B cell (primary cell): ENCODE measurements around the gene CD6. TPM values are rescaled to one million over a fixed set of nuclear protein-coding genes. Genes with fewer than 3 reads are reported as not detected.

Experiments used
- ATAC-seq: fragments of 200-7000 bp; cut with Tn5 transposase; one replicate; pipeline ENCODE4 v1.10.0; 2021; ENCODE audit warnings: low read depth, mild to moderate bottlenecking, moderate number of reproducible peaks, moderate library complexity
- CTCF ChIA-PET: fragments of 350-600 bp; sonication (Branson Sonifier 250); formaldehyde crosslinking; loops from one replicate; lab custom pipeline; 2021; ENCODE audit warnings: antibody characterized with exemption, inconsistent platforms; lab: Charles Lee
- POLR2A ChIA-PET: fragments of 350-600 bp; sonication (Branson Sonifier 250); formaldehyde crosslinking; loops from one replicate; lab custom pipeline; 2021; ENCODE audit warnings: antibody characterized with exemption; lab: Charles Lee
- DNase-seq: peaks from one replicate; pipeline ENCODE4 v3.0.0; 2013
- H2AFZ ChIP-seq: 2 replicates; pipeline ENCODE4 v1.6.1; 2012; ENCODE audit warnings: mild to moderate bottlenecking, low read depth, low read length; ENCODE audit not compliant: insufficient read depth, poor library complexity, severe bottlenecking
- H3K27ac ChIP-seq, 2 donors: 1 replicate in 1 of 2; 2 replicates in 1 of 2; pipeline ENCODE4 v1.5.1; 2012 to 2013; ENCODE audit warnings: low read length in 2 of 2, mild to moderate bottlenecking in 2 of 2, moderate library complexity in 1 of 2
- H3K27me3 ChIP-seq, 4 experiments: fragments of 200-600 bp in 1 of 4; sonication (generic) in 1 of 4; replicated peaks in 1 of 4; 1 replicate in 2 of 4; 2 replicates in 2 of 4; pipeline versions ENCODE4 v1.6.1 to v1.7.0; 2013 to 2016; ENCODE audit warnings: low read length in 3 of 4, mild to moderate bottlenecking in 2 of 4, mixed read lengths in 1 of 4, moderate library complexity in 1 of 4; ENCODE audit not compliant: insufficient read depth in 4 of 4, control insufficient read depth in 3 of 4; ENCODE audit errors: control extremely low read depth in 1 of 4
- H3K36me3 ChIP-seq, 2 experiments: replicated peaks in 1 of 2; 1 replicate in 1 of 2; 2 replicates in 1 of 2; pipeline versions ENCODE4 v1.6.1 to v1.7.1; 2013; ENCODE audit warnings: low read length in 1 of 2; ENCODE audit not compliant: insufficient read depth in 2 of 2, control insufficient read depth in 1 of 2; ENCODE audit errors: control extremely low read depth in 1 of 2, extremely low read depth in 1 of 2
- H3K4me1 ChIP-seq, 2 donors: fragments of 200-600 bp in 1 of 2; sonication (generic) in 1 of 2; 1 replicate in 1 of 2; 2 replicates in 1 of 2; pipeline versions ENCODE4 v1.5.1 to v1.6.1; 2013 to 2017; ENCODE audit warnings: low read length in 2 of 2; ENCODE audit not compliant: control insufficient read depth in 2 of 2, insufficient read depth in 2 of 2
- H3K4me2 ChIP-seq: replicated peaks from 2 replicates; pipeline ENCODE3; 2012; ENCODE audit warnings: mild to moderate bottlenecking, low read depth, low read length; ENCODE audit not compliant: poor library complexity, severe bottlenecking
- H3K4me3 ChIP-seq, 5 experiments: fragments of 200-600 bp in 1 of 5; sonication (generic) in 1 of 5; 1 replicate in 3 of 5; 2 replicates in 2 of 5; pipeline versions ENCODE4 v1.5.1 to v1.7.0; 2011 to 2016; ENCODE audit warnings: low read length in 4 of 5, mild to moderate bottlenecking in 4 of 5, low read depth in 2 of 5, control low read depth in 1 of 5, moderate library complexity in 1 of 5; ENCODE audit not compliant: insufficient read depth in 1 of 5; ENCODE audit errors: control extremely low read depth in 1 of 5, extremely low read depth in 1 of 5
- H3K79me2 ChIP-seq: fragments of 200-600 bp; sonication (generic); one replicate; pipeline ENCODE4 v1.6.0; 2016; ENCODE audit warnings: low read length; ENCODE audit not compliant: control insufficient read depth, insufficient read depth
- H3K9ac ChIP-seq: fragments of 200-600 bp; sonication (generic); 2 replicates; pipeline ENCODE4 v1.6.1; 2017; ENCODE audit warnings: mild to moderate bottlenecking, low read length, moderate library complexity
- H3K9me3 ChIP-seq, 3 donors: one replicate each; pipeline versions ENCODE4 v1.6.1 to v1.7.1; 2013; ENCODE audit warnings: low read length in 2 of 3; ENCODE audit not compliant: control insufficient read depth in 2 of 3, insufficient read depth in 1 of 3; ENCODE audit errors: control extremely low read depth in 1 of 3
- H4K20me1 ChIP-seq: 2 replicates; pipeline ENCODE4 v1.6.0; 2012; ENCODE audit warnings: mild to moderate bottlenecking, low read length; ENCODE audit not compliant: insufficient read depth, control insufficient read depth, poor library complexity, severe bottlenecking
- H3K27ac Mint-ChIP-seq: one replicate; pipeline ENCODE4 v1.8.0; 2021; ENCODE audit warnings: mixed read lengths
- H3K27me3 Mint-ChIP-seq: one replicate; pipeline ENCODE4 v1.8.0; 2021; ENCODE audit warnings: mixed read lengths
- H3K4me1 Mint-ChIP-seq: one replicate; pipeline ENCODE4 v1.8.0; 2021; ENCODE audit warnings: mixed read lengths
- H3K4me3 Mint-ChIP-seq: one replicate; pipeline ENCODE4 v1.8.0; 2021; ENCODE audit warnings: mixed read lengths
- H3K9me3 Mint-ChIP-seq: one replicate; pipeline ENCODE4 v1.8.0; 2022; ENCODE audit warnings: mixed read lengths; ENCODE audit not compliant: insufficient read depth
- EZH2 ChIP-seq: IDR thresholded peaks from 2 replicates; pipeline ENCODE4 v1.6.1; 2012; ENCODE audit warnings: borderline replicate concordance, low read depth, mild to moderate bottlenecking, moderate library complexity, low read length; ENCODE audit not compliant: insufficient read depth, poor library complexity, severe bottlenecking
- WGBS: methylation state at CpG from one replicate; pipeline ENCODE4 v1.1.5; 2013; ENCODE audit warnings: missing lambda C conversion rate; ENCODE audit not compliant: insufficient coverage; 5-methylcytosine and 5-hydroxymethylcytosine counted together
- intact Hi-C: fragments of 100-400 bp; cut with micrococcal nuclease; formaldehyde crosslinking; loops from one replicate; pipeline ENCODE4 v1.10.0; 2022
- polyA plus RNA-seq: library from polyadenylated mRNA; depleted of rRNA; stranded (reverse); fragments of >200 nt; gene quantifications from 2 replicates; pipeline ENCODE4 v1.2.3, GENCODE V29; 2012
- small RNA-seq: library from RNA; depleted of rRNA; stranded (forward); fragments of <200 nt; gene quantifications from one replicate; pipeline ENCODE3, GENCODE V24; 2012; ENCODE audit warnings: low replicate concordance, low read depth; ENCODE audit not compliant: insufficient read length
- total RNA-seq, 2 donors: library from RNA; stranded (reverse); fragments of 120-200 nt in 1 of 2; gene quantifications; 1 replicate in 1 of 2; 2 replicates in 1 of 2; pipeline versions ENCODE4 v1.2.3 to v1.2.4, GENCODE V29; 2013 to 2022
- TF ChIP-seq, protein P1 (sequence below): fragments of 200-600 bp; IDR thresholded peaks from one replicate; pipeline ENCODE4 v1.8.0; 2022; ENCODE audit warnings: antibody characterized with exemption, mild to moderate bottlenecking

Gene CD6
- total and polyA plus RNA-seq, 2 donors (not counting 1 experiment from before 2014, with no cell fraction given): 9.3 to 13.6 TPM

GRCh38 chr11:61069427-61069826 lies 97.9 kb downstream of the CD6 start:
- Histone ChIP-seq H3K79me2 (no peaks in the 10 kb centered on the region), H3K9ac (no peak overlapping the region), H3K27ac (no peak overlapping the region), H3K4me1 (peaks cover 40 to 49% of the 10 kb centered on the region in 2 donors), H4K20me1 (no peaks in the 10 kb centered on the region), H3K4me3 (no peak overlapping the region), H3K9me3 (peaks cover 2 to 17% (median 6%) of the 10 kb centered on the region in 3 donors), H3K4me2 (no peak overlapping the region), H3K27me3 (no peaks in the 10 kb centered on the region), H2AFZ (no peak overlapping the region), H3K36me3 (no peaks in the 10 kb centered on the region)
- Mint-ChIP-seq H3K27ac (peak overlapping the region; percentile 97), H3K27me3 (no peaks in the 10 kb centered on the region), H3K4me1 (peaks cover 74% of the 10 kb centered on the region), H3K9me3 (no peaks in the 10 kb centered on the region), H3K4me3 (no peak overlapping the region)
- intact Hi-C loops: no loop called here
- 100% methylated on average over 1 of the region's 4 CpGs for WGBS
- no peak for DNase-seq
- ChIA-PET POLR2A (interaction anchor here (0.6 to 1.5 kb wide), 3 partner anchors 8 to 27 kb away, joined by 3 to 4 read pairs (median 3); no protein-coding TSS in a partner anchor), CTCF (interaction anchor here (1.0 to 5.0 kb wide), 7 partner anchors 8 to 155 kb away, joined by 3 to 26 read pairs (median 9); partner anchors contain the start of genes CD6 and TMEM109)
- TF ChIP-seq EZH2: no peak
- TF ChIP-seq, protein P1, sequence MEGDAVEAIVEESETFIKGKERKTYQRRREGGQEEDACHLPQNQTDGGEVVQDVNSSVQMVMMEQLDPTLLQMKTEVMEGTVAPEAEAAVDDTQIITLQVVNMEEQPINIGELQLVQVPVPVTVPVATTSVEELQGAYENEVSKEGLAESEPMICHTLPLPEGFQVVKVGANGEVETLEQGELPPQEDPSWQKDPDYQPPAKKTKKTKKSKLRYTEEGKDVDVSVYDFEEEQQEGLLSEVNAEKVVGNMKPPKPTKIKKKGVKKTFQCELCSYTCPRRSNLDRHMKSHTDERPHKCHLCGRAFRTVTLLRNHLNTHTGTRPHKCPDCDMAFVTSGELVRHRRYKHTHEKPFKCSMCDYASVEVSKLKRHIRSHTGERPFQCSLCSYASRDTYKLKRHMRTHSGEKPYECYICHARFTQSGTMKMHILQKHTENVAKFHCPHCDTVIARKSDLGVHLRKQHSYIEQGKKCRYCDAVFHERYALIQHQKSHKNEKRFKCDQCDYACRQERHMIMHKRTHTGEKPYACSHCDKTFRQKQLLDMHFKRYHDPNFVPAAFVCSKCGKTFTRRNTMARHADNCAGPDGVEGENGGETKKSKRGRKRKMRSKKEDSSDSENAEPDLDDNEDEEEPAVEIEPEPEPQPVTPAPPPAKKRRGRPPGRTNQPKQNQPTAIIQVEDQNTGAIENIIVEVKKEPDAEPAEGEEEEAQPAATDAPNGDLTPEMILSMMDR: no peak
- no peak for ATAC-seq

Small RNA genes within 50 kb of the gene (small RNA-seq; reads per million reads assigned to genes)
- gene RNU6-933P: not detected

Other genes starting within 250 kb of the CD6 start
- gene MS4A18, start 247.0 kb upstream of the CD6 start, total RNA-seq: not detected in 2 replicates
- not detected in 2 replicates for gene MS4A18, start 247.0 kb upstream of the CD6 start, polyA plus RNA-seq
- not detected in 2 replicates for gene MS4A15, start 214.8 kb upstream of the CD6 start, total RNA-seq
- gene MS4A15, start 214.8 kb upstream of the CD6 start, polyA plus RNA-seq: not detected in 2 replicates
- gene MS4A10, start 186.3 kb upstream of the CD6 start, total RNA-seq: not detected in 2 replicates
- gene MS4A10, start 186.3 kb upstream of the CD6 start, polyA plus RNA-seq: not detected in 2 replicates
- 9.5 and 10.5 TPM in 2 replicates for gene CCDC86, start 129.6 kb upstream of the CD6 start, total RNA-seq
- 9.6 and 12.4 TPM in 2 replicates for gene CCDC86, start 129.6 kb upstream of the CD6 start, polyA plus RNA-seq
- gene PTGDR2, start 115.7 kb upstream of the CD6 start, total RNA-seq: 0.27 TPM in 1 of 2 replicates, not detected in the other
- gene PTGDR2, start 115.7 kb upstream of the CD6 start, polyA plus RNA-seq: 0.03 and 0.04 TPM in 2 replicates
- not detected in 2 replicates for gene ZP1, start 104.1 kb upstream of the CD6 start, total RNA-seq
- gene ZP1, start 104.1 kb upstream of the CD6 start, polyA plus RNA-seq: 0.06 TPM in 1 of 2 replicates, not detected in the other
- 80.4 and 89.9 TPM in 2 replicates for gene PRPF19, start 65.1 kb upstream of the CD6 start, total RNA-seq
- 24.3 and 41.8 TPM in 2 replicates for gene PRPF19, start 65.1 kb upstream of the CD6 start, polyA plus RNA-seq
- 81.7 and 99.4 TPM in 2 replicates for gene TMEM109, start 57.5 kb upstream of the CD6 start, total RNA-seq
- gene TMEM109, start 57.5 kb upstream of the CD6 start, polyA plus RNA-seq: 19.3 and 32.0 TPM in 2 replicates
- gene TMEM132A, start 47.2 kb upstream of the CD6 start, total RNA-seq: 11.3 and 13.8 TPM in 2 replicates
- gene TMEM132A, start 47.2 kb upstream of the CD6 start, polyA plus RNA-seq: 0.89 and 1.2 TPM in 2 replicates
- gene SLC15A3, start 19.5 kb upstream of the CD6 start, total RNA-seq: 91.4 and 93.0 TPM in 2 replicates
- gene SLC15A3, start 19.5 kb upstream of the CD6 start, polyA plus RNA-seq: 45.9 and 61.5 TPM in 2 replicates
- 19.3 and 19.9 TPM in 2 replicates for gene CD5, start 130.8 kb downstream of the CD6 start, total RNA-seq
- gene CD5, start 130.8 kb downstream of the CD6 start, polyA plus RNA-seq: 7.6 and 8.9 TPM in 2 replicates
- gene VPS37C, start 189.7 kb downstream of the CD6 start, total RNA-seq: 18.4 and 20.1 TPM in 2 replicates
- 5.9 and 6.4 TPM in 2 replicates for gene VPS37C, start 189.7 kb downstream of the CD6 start, polyA plus RNA-seq
- not detected in 2 replicates for gene PGA3, start 231.8 kb downstream of the CD6 start, total RNA-seq
- 0.12 TPM in 1 of 2 replicates, not detected in the other for gene PGA3, start 231.8 kb downstream of the CD6 start, polyA plus RNA-seq